Activated CD8-positive, alpha-beta memory T cell treated with anti-CD3 and anti-CD28 coated beads, Interleukin-2, amount 50 U/mL, for 24 hours (primary cell): ENCODE measurements around the gene GH1.

ENCODE experiments used
- DNase-seq: peaks from one replicate; pipeline ENCODE4 v3.0.0-alpha.2; 2020; ENCODE audit errors: extremely low read depth

The GH1 gene

DNA sequence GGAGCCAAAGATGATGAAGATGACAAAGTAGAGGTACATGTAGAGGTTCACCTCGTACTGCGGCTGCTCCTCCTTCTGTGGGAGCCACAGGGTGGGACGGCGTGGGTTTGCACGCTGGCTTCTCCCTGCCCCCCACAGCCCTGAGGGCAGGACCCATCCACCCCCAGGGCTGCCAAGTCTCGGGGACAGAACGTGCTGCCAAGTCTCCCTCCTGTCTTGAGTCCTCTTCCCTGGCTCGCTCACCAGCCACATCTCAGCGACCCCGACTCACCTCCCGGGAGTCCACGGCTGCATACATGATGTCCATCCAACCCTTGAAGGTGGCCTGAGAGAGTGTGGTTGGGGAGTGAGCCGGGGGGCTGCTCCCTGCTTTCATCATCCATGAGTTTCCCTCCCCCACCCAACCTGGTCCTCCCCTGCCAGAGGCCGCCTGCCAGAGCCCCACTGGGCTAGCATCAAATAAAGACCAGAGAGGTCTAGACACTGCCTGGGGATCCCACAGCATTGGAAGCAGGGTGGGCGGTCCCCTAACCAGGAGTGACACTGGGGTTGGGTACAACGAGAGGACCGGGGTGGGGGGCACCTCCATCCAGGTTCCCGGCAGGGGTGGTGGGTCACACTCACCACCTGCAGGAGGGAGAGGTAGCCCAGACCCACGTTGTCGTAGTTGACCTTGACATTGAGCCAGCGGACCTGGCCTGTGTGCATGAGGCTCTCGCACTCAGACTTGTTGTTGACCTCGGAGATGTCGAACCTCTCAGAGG lies 26.3 kb upstream of the GH1 start:
- no peak for DNase-seq

DNA sequence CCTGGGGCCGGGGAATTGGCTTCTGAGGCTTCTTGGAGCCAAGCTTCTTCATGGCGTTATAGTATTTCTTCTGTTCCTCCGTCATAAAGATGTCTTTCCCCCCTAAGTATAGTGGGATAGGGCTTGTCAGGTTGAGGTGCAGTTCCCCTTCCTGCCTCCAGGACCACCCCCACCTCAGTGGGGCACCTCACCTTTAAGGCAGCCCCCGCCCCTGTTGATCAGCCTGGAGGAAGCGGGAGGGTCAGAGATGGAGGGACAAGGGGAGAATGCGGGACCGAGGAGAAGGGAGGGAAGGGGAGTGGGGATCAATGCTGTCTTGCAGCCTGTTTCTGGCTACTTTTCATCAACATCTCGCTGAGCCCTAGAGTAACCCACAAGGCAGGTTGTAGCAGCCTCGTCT lies 25.1 kb upstream of the GH1 start:
- no peak for DNase-seq

GRCh38 chr17:63942309-63942985 lies 23.8 kb upstream of the GH1 start:
- DNase-seq, result no peak

- DNase-seq, result no peak
Measured at GRCh38 chr17:63941751-63942150, 23.1 kb upstream of the GH1 start.

DNA sequence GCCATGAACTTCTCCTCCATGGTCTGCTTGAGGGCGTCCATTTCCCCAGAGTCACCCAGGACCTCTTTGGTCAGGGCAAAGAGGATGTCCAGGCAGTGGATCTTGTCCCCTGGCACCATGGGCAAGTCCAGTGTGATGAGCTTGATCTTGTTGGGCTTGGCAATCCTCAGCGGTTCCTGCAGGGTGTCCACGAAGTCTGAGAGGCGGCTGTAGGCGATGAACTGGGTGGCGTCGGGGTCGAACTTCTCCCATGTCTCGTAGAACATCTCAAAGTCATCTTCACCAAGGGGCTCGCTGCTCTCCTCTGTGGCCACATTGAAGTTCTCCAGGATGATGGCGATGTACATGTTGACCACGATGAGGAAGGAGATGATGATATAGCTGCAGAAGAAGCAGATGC lies 22.5 kb upstream of the GH1 start:
- DNase-seq, result no peak

DNA sequence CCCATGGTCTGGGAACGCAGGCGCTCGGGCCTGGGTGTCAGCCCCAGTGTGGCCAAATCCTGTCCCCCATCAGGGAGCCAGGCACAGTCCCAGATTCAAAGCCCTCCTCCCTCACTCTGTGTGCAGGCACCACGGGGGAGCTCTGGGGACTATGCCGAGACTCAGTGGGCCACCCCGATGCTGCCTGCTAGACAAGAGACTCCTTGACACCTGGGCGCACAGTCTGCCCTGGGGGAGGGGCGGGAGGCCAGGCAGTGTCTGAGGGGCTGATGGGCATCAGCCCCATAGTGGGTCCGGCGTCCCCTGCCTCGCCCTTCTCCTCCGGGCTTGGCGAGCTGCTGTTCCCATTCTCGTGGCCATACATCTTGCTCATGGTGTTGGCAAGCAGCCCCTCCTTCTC lies 21.9 kb upstream of the GH1 start:
- no peak for DNase-seq

- no peak for DNase-seq
Measured at GRCh38 chr17:63939884-63940283, 21.2 kb upstream of the GH1 start.

DNA sequence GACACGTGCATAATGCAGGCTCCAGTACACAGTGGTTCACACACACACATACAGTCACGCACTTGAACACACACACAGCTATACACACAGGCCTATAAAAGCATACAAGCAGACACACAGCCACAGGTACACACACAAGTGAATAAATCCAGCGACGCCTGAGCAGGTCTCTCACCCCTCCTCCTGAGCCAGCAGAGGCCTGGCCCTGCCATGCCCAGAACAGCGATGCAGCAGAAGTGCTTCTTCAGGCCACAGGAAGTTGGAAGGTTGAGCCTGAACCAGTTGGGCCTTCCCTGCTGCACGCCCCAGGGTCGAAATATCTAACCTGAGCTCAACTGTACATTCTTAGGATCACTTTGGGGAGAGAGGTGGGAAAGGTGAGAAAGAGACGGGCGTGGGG lies 20.8 kb upstream of the GH1 start:
- DNase-seq, result no peak

DNA sequence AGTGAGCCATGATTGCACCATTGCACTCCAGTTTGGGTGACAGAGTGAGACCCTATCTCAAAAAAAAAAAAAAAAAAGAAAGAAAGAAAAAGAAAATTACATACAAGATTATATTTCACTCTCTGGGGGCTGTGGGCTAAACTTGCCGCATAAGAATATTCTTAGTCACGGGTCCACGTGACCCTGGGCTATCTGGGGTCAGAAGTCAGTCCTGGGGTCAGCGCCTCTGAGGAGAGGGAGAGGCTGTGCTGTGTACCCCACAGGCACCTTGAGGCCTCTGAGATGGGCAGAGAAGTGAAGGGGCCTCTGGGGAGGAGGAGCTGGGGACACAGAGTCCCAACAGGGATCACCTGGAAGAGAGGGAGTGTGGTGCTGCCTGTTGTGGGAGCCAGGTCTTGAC lies 19.3 kb upstream of the GH1 start:
- no peak for DNase-seq

- no peak for DNase-seq
Measured at GRCh38 chr17:63937319-63937718, 18.7 kb upstream of the GH1 start.

DNA sequence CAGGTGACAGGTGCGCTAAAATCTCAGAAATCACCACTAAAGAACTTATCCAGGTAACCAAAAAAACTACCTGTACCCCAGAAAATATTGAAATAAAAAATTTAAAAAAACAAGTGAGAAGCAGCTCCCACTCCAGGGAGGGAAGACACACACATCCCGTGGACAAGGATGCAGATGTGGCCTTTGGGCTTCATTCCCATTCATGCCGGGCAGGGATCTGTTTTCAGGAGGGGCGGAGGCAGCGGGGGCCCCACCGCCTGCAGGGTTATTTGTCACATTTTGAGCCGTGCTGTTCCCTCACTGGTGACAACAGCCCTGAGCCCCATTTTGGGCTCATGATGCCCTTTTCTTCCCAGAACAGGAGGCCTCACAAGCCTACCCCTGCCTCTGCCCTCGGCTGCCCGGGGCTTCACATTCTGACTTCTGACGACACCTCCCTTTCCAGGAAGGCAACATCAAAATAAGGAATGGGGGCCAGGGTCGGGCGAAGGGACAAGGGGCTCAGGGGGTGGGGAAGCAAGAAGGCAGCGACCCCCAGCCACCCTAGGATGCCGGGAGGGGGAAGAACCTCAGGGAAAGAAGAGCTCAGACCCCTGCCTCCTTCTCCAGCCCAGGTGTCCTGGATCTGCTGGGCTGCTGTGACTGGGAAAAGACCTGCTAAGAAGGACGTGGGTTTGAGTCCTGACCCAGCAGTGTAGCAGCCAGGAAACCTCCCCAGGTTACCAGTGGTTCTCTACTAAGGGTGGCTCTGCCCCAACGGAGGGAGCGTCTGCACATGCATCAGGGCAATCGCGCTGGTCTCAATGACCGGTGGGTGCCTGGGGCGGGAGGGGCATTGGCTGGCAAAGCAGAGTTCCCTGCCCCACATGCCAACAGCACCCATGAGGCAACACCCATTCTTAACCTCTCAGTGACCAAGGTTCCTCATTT lies 15.8 kb upstream of the GH1 start:
- no peak for DNase-seq

DNA sequence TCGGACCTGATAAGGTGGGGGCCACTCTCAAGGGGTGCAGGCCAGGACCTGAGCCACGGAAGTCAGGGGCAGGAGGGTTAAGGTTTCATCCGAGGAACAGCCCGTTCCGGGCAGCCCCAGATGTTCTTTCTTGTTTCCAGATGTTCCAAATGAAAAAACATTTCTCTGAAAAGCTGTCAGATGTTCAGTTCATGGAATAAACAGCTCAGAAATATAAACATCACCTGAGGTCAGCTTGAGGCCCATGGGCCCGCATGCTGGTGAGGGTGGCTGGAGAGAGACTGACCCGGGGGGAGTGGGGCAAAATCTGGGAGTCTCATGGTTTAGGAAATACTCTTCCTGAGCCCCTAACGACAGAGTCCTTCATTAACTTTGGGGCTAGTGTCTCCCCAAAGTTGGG lies 15.0 kb upstream of the GH1 start:
- no peak for DNase-seq

GRCh38 chr17:63932721-63933120 lies 14.1 kb upstream of the GH1 start:
- no peak for DNase-seq

GRCh38 chr17:63931981-63932561 lies 13.4 kb upstream of the GH1 start, which contains the start of gene CD79B:
CD79B (minus strand) TSS chr17:63932331; CDS start chr17:63932261, 70 bp downstream.
- no peak for DNase-seq

- no peak for DNase-seq
Measured at GRCh38 chr17:63930951-63931575, 12.4 kb upstream of the GH1 start.

- no peak for DNase-seq
Measured at GRCh38 chr17:63929860-63930766, 11.5 kb upstream of the GH1 start.

GRCh38 chr17:63928966-63929695 lies 10.5 kb upstream of the GH1 start:
- DNase-seq, result no peak

DNA sequence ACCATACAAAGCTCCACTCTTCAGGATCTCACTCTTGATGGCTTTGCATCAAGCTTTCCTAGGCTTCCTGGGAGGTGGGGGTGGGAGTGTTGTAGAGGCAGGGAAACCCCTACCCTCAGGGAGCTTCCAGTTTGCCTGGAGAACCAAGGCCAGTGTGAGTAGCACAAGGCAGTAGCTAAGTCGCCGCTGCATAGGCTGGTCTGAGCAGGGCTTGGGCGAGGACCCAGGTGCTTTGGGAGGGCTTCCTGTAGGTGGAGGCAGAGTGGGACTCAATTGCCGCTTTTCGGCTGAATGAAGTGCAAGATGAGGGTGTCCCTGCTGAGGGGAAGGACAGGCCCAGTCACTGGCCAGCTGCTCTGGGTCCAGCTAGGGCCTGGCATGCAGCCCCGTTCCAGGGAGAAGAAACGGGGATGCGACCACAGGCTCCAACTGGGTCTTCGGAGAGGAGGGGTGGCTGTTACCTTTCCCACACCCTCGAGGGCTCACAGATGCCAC lies 9.6 kb upstream of the GH1 start:
- DNase-seq, result no peak

DNA sequence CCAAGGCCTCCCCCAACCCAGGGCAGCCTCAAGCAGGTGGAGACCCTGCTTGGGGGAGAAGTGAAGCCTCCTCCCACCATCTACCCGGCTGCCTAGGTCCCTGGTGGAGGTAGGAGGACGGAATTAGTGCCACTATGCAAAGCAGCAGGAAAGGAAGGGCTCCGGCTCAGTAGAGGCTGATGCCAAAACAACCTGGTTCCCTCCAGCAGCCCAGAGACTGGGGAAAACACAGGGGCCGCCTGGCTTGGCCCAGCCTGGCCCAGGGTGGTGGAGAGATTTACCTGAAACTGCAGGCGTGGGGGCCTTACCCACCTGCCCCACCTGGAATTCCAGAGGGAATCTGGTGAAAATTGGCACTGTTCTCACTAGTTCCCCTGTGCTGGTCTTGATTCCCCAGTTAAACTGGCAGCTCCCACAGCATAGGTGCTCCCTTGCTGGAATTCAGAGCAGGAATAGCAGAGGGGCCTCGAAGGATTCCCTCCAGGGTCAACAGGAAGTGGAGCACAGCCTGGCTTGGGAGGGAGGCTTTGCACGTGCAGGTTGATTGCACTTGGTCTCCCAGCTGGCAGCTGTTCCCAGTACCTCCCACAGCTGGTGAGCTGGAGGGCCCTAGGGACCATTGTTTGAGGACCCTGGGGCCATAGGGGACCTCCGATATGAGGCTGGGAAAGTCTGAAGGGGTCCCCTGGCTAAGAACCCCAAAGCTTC lies 9.0 kb upstream of the GH1 start:
- DNase-seq, result no peak
